Measurements from ENCODE around the gene CCDC142. TPM values are rescaled to one million over a fixed set of nuclear protein-coding genes. Genes with fewer than 3 reads are reported as not detected.

CCDC142 gene
- total and polyA plus RNA-seq, 2 experiments from 2014 or later = 5.1 to 12.3 TPM

GRCh38 chr2:74501335-74502071 lies 18.7 kb upstream of the CCDC142 start:
- peak; percentile 55 for DNase-seq (ENCODE audit: low spot score)
- ATAC-seq = no peak
- H3F3A ChIP-seq (replicated peaks; ENCODE audit: low read depth) = peaks cover 43% of the 10 kb centered on the region
- no peak overlapping the region for H3K27ac ChIP-seq (ENCODE audit: low read depth)
- H3K4me1 ChIP-seq (ENCODE audit: insufficient read depth) = peaks cover 52% of the 10 kb centered on the region
- Mint-ChIP-seq H3K4me3 (peak overlapping the region; percentile 86), H3K36me3 (ENCODE audit: low read depth) (peaks cover 22% of the 10 kb centered on the region), H3K9me3 (no peaks in the 10 kb centered on the region), H3K4me1 (peaks cover 55% of the 10 kb centered on the region), H3K27me3 (ENCODE audit: insufficient read depth, low read depth, poor library complexity) (peaks cover 99% of the 10 kb centered on the region), H3K27ac (no peak overlapping the region)
- H2AFZ ChIP-seq = peak overlapping the region; percentile 96; the same call in 1 of the 2 replicates
- H3K79me2 ChIP-seq (replicated peaks; ENCODE audit: insufficient read depth) = peaks cover 5% of the 10 kb centered on the region
- TF ChIP-seq REST (IDR thresholded peaks at IDR 0.05; ENCODE audit: unreplicated experiment) (peak; percentile 52), EZH2phosphoT487 (IDR thresholded peaks at IDR 0.05; ENCODE audit: unreplicated experiment) (no peak), NANOG (IDR thresholded peaks at IDR 0.05; ENCODE audit: borderline replicate concordance) (no peak), CREB1 (CRISPR knock-in tag; IDR thresholded peaks at IDR 0.05; ENCODE audit: low read depth) (no peak), JUNB (IDR thresholded peaks at IDR 0.05; ENCODE audit: unreplicated experiment) (no peak), EZH2 (IDR thresholded peaks at IDR 0.05; ENCODE audit: low read depth, unreplicated experiment) (peak; percentile 83)
- H3K27me3 ChIP-seq (ENCODE audit: insufficient read depth) = peaks cover 100% of the 10 kb centered on the region
- H4K20me1 ChIP-seq (replicated peaks; ENCODE audit: insufficient read depth) = peaks cover 11% of the 10 kb centered on the region
- peaks cover 7% of the 10 kb centered on the region; the same call in 1 of the 2 replicates for H3K36me3 ChIP-seq (ENCODE audit: insufficient read depth)
- peak overlapping the region; percentile 95 for H3K4me2 ChIP-seq
- no peaks in the 10 kb centered on the region for H3K9me2 ChIP-seq (ENCODE audit: insufficient read depth)
- peak overlapping the region; percentile 71 for H3K4me3 ChIP-seq

GRCh38 chr2:74500578-74500946 lies 17.8 kb upstream of the CCDC142 start:
- Histone ChIP-seq H3K27me3 (ENCODE audit: insufficient read depth) (peaks cover 100% of the 10 kb centered on the region), H4K20me1 (replicated peaks; ENCODE audit: insufficient read depth) (peaks cover 11% of the 10 kb centered on the region), H3K79me2 (replicated peaks; ENCODE audit: insufficient read depth) (no peaks in the 10 kb centered on the region), H3F3A (replicated peaks; ENCODE audit: low read depth) (peaks cover 48% of the 10 kb centered on the region), H3K27ac (ENCODE audit: low read depth) (no peak overlapping the region), H2AFZ (no peak overlapping the region), H3K4me2 (peak overlapping the region; percentile 95; the same call in 1 of the 2 replicates), H3K4me3 (peak overlapping the region; percentile 69; the same call in 1 of the 2 replicates), H3K36me3 (ENCODE audit: insufficient read depth) (peaks cover 6% of the 10 kb centered on the region; the same call in 1 of the 2 replicates), H3K9me2 (ENCODE audit: insufficient read depth) (no peaks in the 10 kb centered on the region), H3K4me1 (ENCODE audit: insufficient read depth) (peaks cover 51% of the 10 kb centered on the region)
- peaks cover 16% of the 10 kb centered on the region for H3K36me3 Mint-ChIP-seq (ENCODE audit: low read depth)
- peaks cover 54% of the 10 kb centered on the region for H3K4me1 Mint-ChIP-seq
- no peak overlapping the region for H3K27ac Mint-ChIP-seq
- DNase-seq (ENCODE audit: low spot score) (peak; percentile 51), ATAC-seq (no peak)
- H3K9me3 Mint-ChIP-seq = no peaks in the 10 kb centered on the region
- TF ChIP-seq CREB1 (CRISPR knock-in tag; IDR thresholded peaks at IDR 0.05; ENCODE audit: low read depth) (no peak), EZH2 (IDR thresholded peaks at IDR 0.05; ENCODE audit: low read depth, unreplicated experiment) (no peak), ZNF462 (CRISPR knock-in tag; IDR thresholded peaks at IDR 0.05) (no peak), JUNB (IDR thresholded peaks at IDR 0.05; ENCODE audit: unreplicated experiment) (no peak), ZNF331 (CRISPR knock-in tag; IDR thresholded peaks at IDR 0.05; ENCODE audit: low read depth) (no peak), NANOG (IDR thresholded peaks at IDR 0.05; ENCODE audit: borderline replicate concordance) (no peak)
- peak overlapping the region; percentile 77; the same call in 1 of the 3 replicates for H3K4me3 Mint-ChIP-seq
- H3K27me3 Mint-ChIP-seq (ENCODE audit: insufficient read depth, low read depth, poor library complexity) = peaks cover 100% of the 10 kb centered on the region

Data from GM23338 (cell line).